Thyroid gland (tissue), 4 donors: ENCODE measurements around the gene IPMK.

ENCODE experiments used
- POLR2A ChIP-seq, 2 donors: fragments of 450-650 bp; IDR thresholded peaks; one replicate each; pipeline ENCODE4 v1.6.1; 2017; ENCODE audit warnings: antibody characterized with exemption in 2 of 2, mild to moderate bottlenecking in 2 of 2, moderate library complexity in 1 of 2
- TF ChIP-seq, protein P1 (sequence below), 6 experiments: fragments of 200-600 bp in 3 of 6; fragments of 450-650 bp in 3 of 6; sonication (generic) in 3 of 6; IDR thresholded peaks; one replicate each; pipeline ENCODE4 v1.5.1; 2016 to 2019; ENCODE audit warnings: antibody characterized with exemption in 6 of 6, mild to moderate bottlenecking in 2 of 6, inconsistent platforms in 1 of 6, moderate library complexity in 1 of 6

DNA sequence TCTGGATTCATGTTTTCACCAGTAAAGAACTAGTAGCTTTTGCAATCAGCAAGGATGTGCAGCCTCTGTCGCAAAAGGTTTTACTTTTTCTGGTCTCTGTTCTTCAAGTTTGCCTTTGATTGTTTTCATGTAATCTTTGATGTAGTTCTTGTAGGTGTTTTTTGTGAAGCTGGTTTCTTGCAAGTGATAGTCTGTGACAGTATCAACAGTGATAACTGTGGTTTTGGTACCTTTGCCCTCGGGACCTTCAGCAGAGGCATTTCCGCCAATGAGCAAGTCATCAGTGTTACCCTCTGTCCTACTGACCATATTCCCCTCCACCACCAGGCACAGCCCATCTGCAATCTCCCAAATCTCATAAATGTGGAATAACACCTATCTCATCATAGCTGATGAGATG is 55.1 kb downstream of the IPMK start:
- TF ChIP-seq, protein P1, sequence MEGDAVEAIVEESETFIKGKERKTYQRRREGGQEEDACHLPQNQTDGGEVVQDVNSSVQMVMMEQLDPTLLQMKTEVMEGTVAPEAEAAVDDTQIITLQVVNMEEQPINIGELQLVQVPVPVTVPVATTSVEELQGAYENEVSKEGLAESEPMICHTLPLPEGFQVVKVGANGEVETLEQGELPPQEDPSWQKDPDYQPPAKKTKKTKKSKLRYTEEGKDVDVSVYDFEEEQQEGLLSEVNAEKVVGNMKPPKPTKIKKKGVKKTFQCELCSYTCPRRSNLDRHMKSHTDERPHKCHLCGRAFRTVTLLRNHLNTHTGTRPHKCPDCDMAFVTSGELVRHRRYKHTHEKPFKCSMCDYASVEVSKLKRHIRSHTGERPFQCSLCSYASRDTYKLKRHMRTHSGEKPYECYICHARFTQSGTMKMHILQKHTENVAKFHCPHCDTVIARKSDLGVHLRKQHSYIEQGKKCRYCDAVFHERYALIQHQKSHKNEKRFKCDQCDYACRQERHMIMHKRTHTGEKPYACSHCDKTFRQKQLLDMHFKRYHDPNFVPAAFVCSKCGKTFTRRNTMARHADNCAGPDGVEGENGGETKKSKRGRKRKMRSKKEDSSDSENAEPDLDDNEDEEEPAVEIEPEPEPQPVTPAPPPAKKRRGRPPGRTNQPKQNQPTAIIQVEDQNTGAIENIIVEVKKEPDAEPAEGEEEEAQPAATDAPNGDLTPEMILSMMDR (IDR thresholded peaks at IDR 0.05), result no peak
- TF ChIP-seq POLR2A (IDR thresholded peaks at IDR 0.05), result no peak
